Activated T-cell treated with anti-CD3 and anti-CD28 coated beads for 4 hours (primary cell): ENCODE results near the gene RNF223.
"Not testable (repeated sequence)": the region's sequence is repeated elsewhere in the genome, so short reads cannot be mapped to it uniquely, and the experiment has no call there.

Source experiments
- DNase-seq: peaks from one replicate; pipeline ENCODE4 v3.0.0-alpha.2; 2020

The RNF223 gene

GRCh38 chr1:1069711-1070676 is 4.1 kb downstream of the RNF223 start:
- no peak for DNase-seq

- DNase-seq, result peak; percentile 89
Observed at GRCh38 chr1:1069056-1069710, 4.9 kb downstream of the RNF223 start.

- no peak for DNase-seq
Observed at GRCh38 chr1:1068517-1069055, 5.5 kb downstream of the RNF223 start.

GRCh38 chr1:1067860-1068516 is 6.1 kb downstream of the RNF223 start:
- no peak for DNase-seq

- DNase-seq, result no peak
Observed at GRCh38 chr1:1067284-1067859, 6.7 kb downstream of the RNF223 start.

- DNase-seq, result no peak
Observed at GRCh38 chr1:1066403-1067283, 7.5 kb downstream of the RNF223 start.

DNA sequence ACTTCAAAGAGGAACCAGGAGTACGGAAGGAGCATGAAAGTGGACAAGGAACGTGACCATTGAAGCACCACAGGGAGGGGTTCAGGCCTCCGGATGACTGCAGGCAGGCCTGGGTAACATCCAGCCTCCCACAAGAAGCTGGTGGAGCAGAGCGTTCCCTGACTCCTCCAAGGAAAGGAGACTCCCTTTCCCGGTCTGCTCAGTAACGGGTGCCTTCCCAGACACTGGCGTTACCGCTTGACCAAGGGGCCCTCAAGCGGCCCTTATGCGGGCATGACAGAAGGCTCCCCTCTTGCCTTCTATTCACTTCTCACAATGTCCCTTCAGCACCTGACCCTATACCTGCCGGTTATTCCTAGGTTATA is 8.2 kb downstream of the RNF223 start:
- DNase-seq, result not testable (repeated sequence)

- no peak for DNase-seq
Observed at GRCh38 chr1:1065265-1065939, 8.7 kb downstream of the RNF223 start.

- DNase-seq, result peak; percentile 88
Observed at GRCh38 chr1:1063945-1064831, 9.9 kb downstream of the RNF223 start.

- DNase-seq, result no peak
Observed at GRCh38 chr1:1063261-1063944, 10.7 kb downstream of the RNF223 start.

DNA sequence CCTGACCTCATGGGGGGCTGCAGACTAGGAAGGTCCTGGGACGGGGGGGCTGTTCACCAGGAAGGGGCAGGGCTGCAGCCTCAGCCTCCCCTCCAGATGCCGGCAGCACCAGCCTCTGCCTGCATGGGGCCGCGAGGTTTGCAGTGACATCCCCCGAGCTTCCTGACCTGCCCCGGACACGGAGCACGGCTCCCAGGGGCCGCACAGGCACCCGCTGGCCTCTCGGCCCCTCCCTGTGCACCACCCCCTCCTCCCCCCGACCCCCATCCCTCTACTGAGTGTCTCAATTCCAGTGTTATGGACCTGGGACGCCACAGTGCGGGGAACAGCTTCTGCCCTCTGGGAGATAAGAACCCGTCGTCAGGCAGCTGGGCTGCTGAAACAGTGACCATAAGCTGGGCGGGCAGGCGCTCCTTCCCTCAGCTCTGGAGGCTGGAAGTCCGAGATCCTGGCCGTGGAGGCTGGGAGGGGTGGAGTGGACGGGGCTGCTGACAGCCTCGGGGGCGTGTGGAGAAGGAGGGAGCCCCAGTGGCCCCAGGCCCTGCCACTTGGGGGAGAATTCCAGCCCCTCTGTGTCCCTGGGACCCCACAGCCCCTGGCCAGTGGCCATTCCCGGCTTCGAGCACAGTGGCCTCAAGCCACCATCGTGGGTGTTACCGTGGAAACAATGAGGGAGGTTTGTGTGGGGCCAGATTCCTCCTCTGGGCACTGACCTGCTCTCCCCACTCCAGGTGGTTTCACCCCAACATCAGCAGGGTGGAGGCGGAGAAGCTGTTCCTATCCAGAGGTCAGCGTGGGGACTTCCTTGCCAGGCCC is 11.6 kb downstream of the RNF223 start:
- no peak for DNase-seq

GRCh38 chr1:1061682-1062345 is 12.3 kb downstream of the RNF223 start:
- no peak for DNase-seq

DNA sequence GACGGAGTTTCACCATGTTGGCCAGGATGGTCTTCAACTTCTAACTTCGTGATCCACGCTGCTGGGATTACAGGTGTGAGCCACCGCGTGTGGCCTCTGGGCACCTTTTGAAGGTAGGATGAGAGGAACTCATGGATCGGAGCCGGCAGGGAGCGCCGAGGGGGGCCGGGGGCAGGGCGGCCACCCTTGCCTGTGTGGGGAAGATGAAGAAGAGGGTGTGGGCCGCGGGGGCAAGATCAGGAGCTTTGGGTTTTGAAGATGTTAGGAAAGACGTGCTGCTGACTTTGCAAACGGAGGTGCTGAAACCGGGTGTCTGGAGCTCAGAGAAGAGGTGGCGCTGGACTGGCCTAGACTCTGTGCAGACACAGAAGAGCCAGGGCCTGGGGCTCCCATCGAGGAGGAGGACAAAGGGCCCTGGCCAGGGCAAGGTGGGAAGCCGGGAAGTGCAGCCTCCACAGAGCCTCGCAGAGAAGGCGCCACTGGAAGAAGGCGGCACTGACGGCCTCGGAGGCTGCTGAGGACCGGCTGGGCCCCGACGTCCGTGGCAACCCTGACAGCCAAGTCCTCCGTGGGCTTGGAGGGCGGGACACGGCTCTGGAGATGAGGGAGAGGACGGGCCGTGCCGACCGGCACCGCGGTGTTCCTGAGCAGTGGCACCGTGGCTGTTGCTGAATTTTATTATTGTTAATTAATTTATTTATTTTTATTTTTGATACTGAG is 13.7 kb downstream of the RNF223 start:
- DNase-seq, result no peak

GRCh38 chr1:1059494-1060280 is 14.4 kb downstream of the RNF223 start:
- peak; percentile 94 for DNase-seq

GRCh38 chr1:1058921-1059493 is 15.1 kb downstream of the RNF223 start:
- no peak for DNase-seq
